Measurements from ENCODE around the gene SPRY4.

GRCh38 chr5:142292249-142292648 is 32.6 kb downstream of the SPRY4 start:
- TF ChIP-seq, protein P1, sequence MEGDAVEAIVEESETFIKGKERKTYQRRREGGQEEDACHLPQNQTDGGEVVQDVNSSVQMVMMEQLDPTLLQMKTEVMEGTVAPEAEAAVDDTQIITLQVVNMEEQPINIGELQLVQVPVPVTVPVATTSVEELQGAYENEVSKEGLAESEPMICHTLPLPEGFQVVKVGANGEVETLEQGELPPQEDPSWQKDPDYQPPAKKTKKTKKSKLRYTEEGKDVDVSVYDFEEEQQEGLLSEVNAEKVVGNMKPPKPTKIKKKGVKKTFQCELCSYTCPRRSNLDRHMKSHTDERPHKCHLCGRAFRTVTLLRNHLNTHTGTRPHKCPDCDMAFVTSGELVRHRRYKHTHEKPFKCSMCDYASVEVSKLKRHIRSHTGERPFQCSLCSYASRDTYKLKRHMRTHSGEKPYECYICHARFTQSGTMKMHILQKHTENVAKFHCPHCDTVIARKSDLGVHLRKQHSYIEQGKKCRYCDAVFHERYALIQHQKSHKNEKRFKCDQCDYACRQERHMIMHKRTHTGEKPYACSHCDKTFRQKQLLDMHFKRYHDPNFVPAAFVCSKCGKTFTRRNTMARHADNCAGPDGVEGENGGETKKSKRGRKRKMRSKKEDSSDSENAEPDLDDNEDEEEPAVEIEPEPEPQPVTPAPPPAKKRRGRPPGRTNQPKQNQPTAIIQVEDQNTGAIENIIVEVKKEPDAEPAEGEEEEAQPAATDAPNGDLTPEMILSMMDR (IDR thresholded peaks at IDR 0.05) = no peak
- TF ChIP-seq POLR2A (IDR thresholded peaks at IDR 0.05) = no peak

All from adrenal gland (tissue), 5 donors.